OCI-M2 (cell line): ENCODE results near the gene CMYA5.
"Not testable (repeated sequence)": the region's sequence is repeated elsewhere in the genome, so short reads cannot be mapped to it uniquely, and the experiment has no call there.

ENCODE experiments used
- DNase-seq: peaks from one replicate; lab custom pipeline; 2025; ENCODE audit not compliant: unreplicated experiment; lab: John Stamatoyannopoulos, UW

The CMYA5 gene

GRCh38 chr5:79702606-79703380, 13.2 kb downstream of the CMYA5 start:
- DNase-seq: no peak

- no peak for DNase-seq
Observed at GRCh38 chr5:79703381-79703645, 13.7 kb downstream of the CMYA5 start.

GRCh38 chr5:79704553-79704952, 14.9 kb downstream of the CMYA5 start:
- no peak for DNase-seq

- no peak for DNase-seq
Observed at GRCh38 chr5:79705632-79706031, 16.0 kb downstream of the CMYA5 start.

- not testable (repeated sequence) for DNase-seq
Observed at GRCh38 chr5:79706317-79706716, 16.7 kb downstream of the CMYA5 start.

- DNase-seq: no peak
Observed at GRCh38 chr5:79707535-79707934, 17.9 kb downstream of the CMYA5 start.

- DNase-seq: no peak
Observed at GRCh38 chr5:79712741-79713140, 23.1 kb downstream of the CMYA5 start.

GRCh38 chr5:79713727-79714126, 24.1 kb downstream of the CMYA5 start:
- DNase-seq: no peak

GRCh38 chr5:79716839-79717238, 27.2 kb downstream of the CMYA5 start:
- DNase-seq: no peak

- DNase-seq: no peak
Observed at GRCh38 chr5:79720096-79720495, 30.5 kb downstream of the CMYA5 start.

GRCh38 chr5:79727451-79728355, 38.1 kb downstream of the CMYA5 start:
- no peak for DNase-seq

- no peak for DNase-seq
Observed at GRCh38 chr5:79728396-79728795, 38.8 kb downstream of the CMYA5 start.

GRCh38 chr5:79729679-79730078, 40.0 kb downstream of the CMYA5 start:
- no peak for DNase-seq

GRCh38 chr5:79730564-79730963, 40.9 kb downstream of the CMYA5 start:
- DNase-seq: no peak

GRCh38 chr5:79731775-79732174, 42.1 kb downstream of the CMYA5 start:
- no peak for DNase-seq

GRCh38 chr5:79736528-79737514, 47.2 kb downstream of the CMYA5 start:
- no peak for DNase-seq

GRCh38 chr5:79738349-79738748, 48.7 kb downstream of the CMYA5 start:
- no peak for DNase-seq

GRCh38 chr5:79742549-79743136, 53.0 kb downstream of the CMYA5 start:
- DNase-seq: no peak

- no peak for DNase-seq
Observed at GRCh38 chr5:79743846-79744605, 54.4 kb downstream of the CMYA5 start.

- DNase-seq: no peak
Observed at GRCh38 chr5:79745255-79745654, 55.6 kb downstream of the CMYA5 start.
